GM12878 (cell line): ENCODE measurements around the gene KRT73.

Source experiments
- CBFB ChIP-seq: IDR thresholded peaks from 2 replicates; pipeline ENCODE4 v1.6.1; 2016; ENCODE audit warnings: antibody characterized with exemption, low read depth
- FOS ChIP-seq: IDR thresholded peaks from 3 replicates; pipeline ENCODE4 v1.6.1; 2011; ENCODE audit warnings: borderline replicate concordance; ENCODE audit not compliant: insufficient read length; ENCODE audit errors: extremely low read depth
- GABPA ChIP-seq: IDR thresholded peaks from 2 replicates; pipeline ENCODE4 v1.6.1; 2014; ENCODE audit warnings: antibody characterized with exemption, low read depth, mild to moderate bottlenecking, inconsistent platforms
- NR2F1 ChIP-seq: fragments of 450-650 bp; conservative IDR thresholded peaks from 2 replicates; pipeline ENCODE4 v1.6.1; 2017; ENCODE audit warnings: mild to moderate bottlenecking
- POLR2A ChIP-seq: IDR thresholded peaks from 2 replicates; pipeline ENCODE4 v1.6.1; 2011; ENCODE audit warnings: low read depth, mild to moderate bottlenecking, low read length
- POLR2AphosphoS5 ChIP-seq: IDR thresholded peaks from 2 replicates; pipeline ENCODE4 v1.6.1; 2011; ENCODE audit warnings: mild to moderate bottlenecking, low read length, inconsistent platforms
- RELA ChIP-seq: fragments of 450-650 bp; IDR thresholded peaks from 2 replicates; pipeline ENCODE4 v1.8.0; 2014; ENCODE audit warnings: borderline replicate concordance; ENCODE audit not compliant: partially characterized antibody
- RFX5 ChIP-seq: IDR thresholded peaks from 2 replicates; pipeline ENCODE4 v1.6.1; 2011; ENCODE audit warnings: low read depth, low read length, improper control_type of control experiment
- ZBED1 ChIP-seq: IDR thresholded peaks from 2 replicates; pipeline ENCODE4 v1.6.1; 2016; ENCODE audit warnings: borderline replicate concordance
- TF ChIP-seq, protein P1 (sequence below), 3 experiments: IDR thresholded peaks in 2 of 3; conservative IDR thresholded peaks in 1 of 3; 2 replicates each; pipeline ENCODE4 v1.5.1; 2011; ENCODE audit warnings: low read depth in 3 of 3, low read length in 3 of 3, mild to moderate bottlenecking in 3 of 3, control low read depth in 2 of 3, moderate library complexity in 2 of 3, inconsistent platforms in 1 of 3, mixed read lengths in 1 of 3; ENCODE audit not compliant: control insufficient read depth in 2 of 3, insufficient read depth in 1 of 3; ENCODE audit errors: extremely low read depth in 1 of 3

DNA sequence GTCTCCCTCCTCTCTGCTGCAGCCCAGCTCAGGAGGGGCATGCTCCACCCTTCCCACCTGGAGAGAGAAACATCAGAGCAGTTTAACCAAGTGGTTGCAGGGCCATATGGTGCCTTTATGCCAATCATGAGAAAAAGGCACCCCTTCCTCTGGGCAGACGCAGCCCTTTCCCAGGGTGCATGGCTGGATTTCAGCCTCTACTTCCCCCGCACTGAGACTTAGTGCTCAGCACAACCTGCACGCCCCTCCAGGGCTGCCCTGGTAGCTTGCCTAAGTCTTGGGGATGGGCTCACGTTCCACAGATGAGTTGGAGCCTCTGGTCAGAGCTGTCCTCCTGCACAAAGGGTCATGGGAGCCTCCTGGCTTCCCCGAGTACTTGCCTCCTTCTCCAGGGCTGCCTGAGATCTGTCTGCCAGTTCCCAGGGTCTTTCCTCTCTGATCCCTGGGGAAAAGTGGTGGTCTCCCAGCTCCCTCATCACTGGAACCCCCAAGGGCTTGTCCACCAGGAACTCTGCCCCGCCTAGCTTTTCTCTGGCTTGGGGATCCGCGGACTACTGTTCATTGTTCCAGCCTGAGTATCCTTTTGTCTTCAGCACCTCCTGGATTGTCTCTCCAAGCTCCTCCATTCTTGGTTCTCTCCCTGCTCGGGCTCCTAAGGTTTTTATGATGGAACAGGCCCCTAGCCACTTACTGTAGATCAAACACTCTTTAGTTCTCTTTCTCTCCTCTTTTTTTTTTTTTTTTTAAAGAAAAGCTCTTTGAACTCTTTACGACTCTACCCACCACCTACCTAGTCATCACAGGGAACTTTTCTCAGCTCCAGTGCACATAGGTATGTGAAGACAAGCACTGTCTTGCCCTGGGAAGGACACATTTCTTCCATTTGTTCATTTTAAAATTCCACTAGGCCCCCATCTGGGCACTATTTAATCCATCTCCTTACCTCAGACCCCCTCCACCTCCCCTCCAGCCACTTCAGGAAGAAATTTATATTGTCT is 38.6 kb downstream of the KRT73 start:
- TF ChIP-seq, protein P1, sequence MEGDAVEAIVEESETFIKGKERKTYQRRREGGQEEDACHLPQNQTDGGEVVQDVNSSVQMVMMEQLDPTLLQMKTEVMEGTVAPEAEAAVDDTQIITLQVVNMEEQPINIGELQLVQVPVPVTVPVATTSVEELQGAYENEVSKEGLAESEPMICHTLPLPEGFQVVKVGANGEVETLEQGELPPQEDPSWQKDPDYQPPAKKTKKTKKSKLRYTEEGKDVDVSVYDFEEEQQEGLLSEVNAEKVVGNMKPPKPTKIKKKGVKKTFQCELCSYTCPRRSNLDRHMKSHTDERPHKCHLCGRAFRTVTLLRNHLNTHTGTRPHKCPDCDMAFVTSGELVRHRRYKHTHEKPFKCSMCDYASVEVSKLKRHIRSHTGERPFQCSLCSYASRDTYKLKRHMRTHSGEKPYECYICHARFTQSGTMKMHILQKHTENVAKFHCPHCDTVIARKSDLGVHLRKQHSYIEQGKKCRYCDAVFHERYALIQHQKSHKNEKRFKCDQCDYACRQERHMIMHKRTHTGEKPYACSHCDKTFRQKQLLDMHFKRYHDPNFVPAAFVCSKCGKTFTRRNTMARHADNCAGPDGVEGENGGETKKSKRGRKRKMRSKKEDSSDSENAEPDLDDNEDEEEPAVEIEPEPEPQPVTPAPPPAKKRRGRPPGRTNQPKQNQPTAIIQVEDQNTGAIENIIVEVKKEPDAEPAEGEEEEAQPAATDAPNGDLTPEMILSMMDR (IDR thresholded peaks at IDR 0.05 in 2 of 3, conservative IDR thresholded peaks at IDR 0.05 in 1 of 3; ENCODE audit: control insufficient read depth in 2 of 3, extremely low read depth in 1 of 3, insufficient read depth in 1 of 3, low read depth in 3 of 3, low read length in 3 of 3), result no peak
- TF ChIP-seq RFX5, result no peak
- TF ChIP-seq FOS, result no peak
- TF ChIP-seq ZBED1, result no peak
- no peak for TF ChIP-seq CBFB
- TF ChIP-seq NR2F1, result no peak
- no peak for TF ChIP-seq POLR2A
- TF ChIP-seq RELA, result no peak
- no peak for TF ChIP-seq POLR2AphosphoS5
- TF ChIP-seq GABPA, result no peak
